ENCODE data around the gene RTN4.

RTN4 gene

GRCh38 chr2:54984476-54984875 lies 65.8 kb downstream of the RTN4 start:
- TF ChIP-seq PATZ1 (CRISPR knock-in tag; IDR thresholded peaks at IDR 0.05; ENCODE audit: borderline replicate concordance), result no peak
- TF ChIP-seq CSDC2 (CRISPR knock-in tag; IDR thresholded peaks at IDR 0.05), result no peak
- no peak for TF ChIP-seq POU6F1 (CRISPR knock-in tag; IDR thresholded peaks at IDR 0.05; ENCODE audit: borderline replicate concordance, low read depth)
- no peak for TF ChIP-seq BACH2 (CRISPR knock-in tag; IDR thresholded peaks at IDR 0.05; ENCODE audit: borderline replicate concordance)
- no peak for TF ChIP-seq OSR1 (CRISPR knock-in tag; IDR thresholded peaks at IDR 0.05)
- no peak for TF ChIP-seq ISL1 (CRISPR knock-in tag; IDR thresholded peaks at IDR 0.05)
- TF ChIP-seq CSRNP3 (CRISPR knock-in tag; IDR thresholded peaks at IDR 0.05), result no peak
- no peak for TF ChIP-seq ZNF8 (CRISPR knock-in tag; IDR thresholded peaks at IDR 0.05)
- TF ChIP-seq CREB5 (CRISPR knock-in tag; IDR thresholded peaks at IDR 0.05; ENCODE audit: low read depth), result no peak
- no peak for TF ChIP-seq SNAI2 (CRISPR knock-in tag; IDR thresholded peaks at IDR 0.05)
- no peak for TF ChIP-seq TOX (CRISPR knock-in tag; IDR thresholded peaks at IDR 0.05; ENCODE audit: borderline replicate concordance)
- TF ChIP-seq ARNTL (CRISPR knock-in tag; IDR thresholded peaks at IDR 0.05; ENCODE audit: borderline replicate concordance, low read depth), result no peak
- TF ChIP-seq ZNF565 (CRISPR knock-in tag; conservative IDR thresholded peaks at IDR 0.05; ENCODE audit: low read depth), result no peak
- TF ChIP-seq ZFP30 (CRISPR knock-in tag; IDR thresholded peaks at IDR 0.05), result no peak
- no peak for TF ChIP-seq ESRRG (CRISPR knock-in tag; IDR thresholded peaks at IDR 0.05)
- no peak; the same call in 1 of the 3 replicates for ATAC-seq

GRCh38 chr2:54983345-54984220 lies 66.7 kb downstream of the RTN4 start:
- ATAC-seq, result peak; percentile 37
- TF ChIP-seq SNAI2 (CRISPR knock-in tag; IDR thresholded peaks at IDR 0.05) (no peak), CREB5 (CRISPR knock-in tag; IDR thresholded peaks at IDR 0.05; ENCODE audit: low read depth) (no peak), ISL1 (CRISPR knock-in tag; IDR thresholded peaks at IDR 0.05) (no peak)

GRCh38 chr2:54981385-54981784 lies 68.9 kb downstream of the RTN4 start:
- TF ChIP-seq TSHZ2 (CRISPR knock-in tag; IDR thresholded peaks at IDR 0.05), result no peak
- TF ChIP-seq PPARA (CRISPR knock-in tag; IDR thresholded peaks at IDR 0.05; ENCODE audit: borderline replicate concordance), result no peak
- no peak for TF ChIP-seq ZC3H10 (CRISPR knock-in tag; IDR thresholded peaks at IDR 0.05)
- TF ChIP-seq TOX (CRISPR knock-in tag; IDR thresholded peaks at IDR 0.05; ENCODE audit: borderline replicate concordance), result no peak
- no peak for TF ChIP-seq OSR1 (CRISPR knock-in tag; IDR thresholded peaks at IDR 0.05)
- no peak for TF ChIP-seq ZFP30 (CRISPR knock-in tag; IDR thresholded peaks at IDR 0.05)
- TF ChIP-seq ZNF565 (CRISPR knock-in tag; conservative IDR thresholded peaks at IDR 0.05; ENCODE audit: low read depth), result no peak
- no peak for TF ChIP-seq POU6F1 (CRISPR knock-in tag; IDR thresholded peaks at IDR 0.05; ENCODE audit: borderline replicate concordance, low read depth)
- TF ChIP-seq ARNTL (CRISPR knock-in tag; IDR thresholded peaks at IDR 0.05; ENCODE audit: borderline replicate concordance, low read depth), result no peak
- TF ChIP-seq CREB5 (CRISPR knock-in tag; IDR thresholded peaks at IDR 0.05; ENCODE audit: low read depth), result no peak
- TF ChIP-seq ISL1 (CRISPR knock-in tag; IDR thresholded peaks at IDR 0.05), result no peak
- ATAC-seq, result no peak
